ENCODE data around the gene LRTM2.

GRCh38 chr12:1880153-1880845, 59.9 kb downstream of the LRTM2 start:
- TF ChIP-seq REST (IDR thresholded peaks at IDR 0.05; ENCODE audit: insufficient read depth in 1 of 2, low read depth in 2 of 2, low read length in 1 of 2): no peak
- no peak for TF ChIP-seq CTCF (IDR thresholded peaks at IDR 0.05)
- TF ChIP-seq SIN3A (IDR thresholded peaks at IDR 0.05; ENCODE audit: borderline replicate concordance, insufficient read depth, low read depth, low read length): no peak
- no peak for TF ChIP-seq POLR2AphosphoS5 (IDR thresholded peaks at IDR 0.05; ENCODE audit: low read depth, low read length)
- TF ChIP-seq TCF7L2 (IDR thresholded peaks at IDR 0.05; ENCODE audit: low read depth, low read length): no peak
